GM18498 (cell line): Measurements from ENCODE around the gene IGHMBP2.
"Not testable (repeated sequence)": the region's sequence is repeated elsewhere in the genome, so short reads cannot be mapped to it uniquely, and the experiment has no call there.

ENCODE experiments used
- ATAC-seq: cut with Tn5 transposase; IDR thresholded peaks from one replicate; pipeline ENCODE4 v1.9.1; 2021; ENCODE audit warnings: mild to moderate bottlenecking, moderate library complexity; ENCODE audit not compliant: unreplicated experiment

Gene IGHMBP2

GRCh38 chr11:68903288-68904247 is at the start of gene IGHMBP2, which contains the start of gene MRPL21:
Gene IGHMBP2 (plus strand): TSS chr11:68903891. CDS start chr11:68903953, 62 bp downstream.
Gene MRPL21 (minus strand): TSS chr11:68903832. CDS start chr11:68903810, 22 bp downstream.
- ATAC-seq, result peak; percentile 88

- no peak for ATAC-seq
These were observed 49.3 kb upstream of the IGHMBP2 start for GRCh38 chr11:68854273-68854958.

GRCh38 chr11:68855205-68855981 is 48.3 kb upstream of the IGHMBP2 start:
- ATAC-seq, result no peak

GRCh38 chr11:68856425-68857030 is 47.2 kb upstream of the IGHMBP2 start:
- ATAC-seq, result not testable (repeated sequence)

GRCh38 chr11:68857037-68857586 is 46.6 kb upstream of the IGHMBP2 start:
- ATAC-seq, result no peak

- ATAC-seq, result no peak
These were observed 44.6 kb upstream of the IGHMBP2 start for GRCh38 chr11:68859123-68859522.

- ATAC-seq, result no peak
These were observed 41.3 kb upstream of the IGHMBP2 start for GRCh38 chr11:68862421-68862820.

- no peak for ATAC-seq
These were observed 40.0 kb upstream of the IGHMBP2 start for GRCh38 chr11:68863553-68864265.

- no peak for ATAC-seq
These were observed 38.5 kb upstream of the IGHMBP2 start for GRCh38 chr11:68865241-68865640.

- ATAC-seq, result no peak
These were observed 36.6 kb upstream of the IGHMBP2 start for GRCh38 chr11:68867066-68867465.

GRCh38 chr11:68868221-68868835 is 35.4 kb upstream of the IGHMBP2 start:
- no peak for ATAC-seq

- ATAC-seq, result no peak
These were observed 33.2 kb upstream of the IGHMBP2 start for GRCh38 chr11:68870470-68870869.

GRCh38 chr11:68872216-68873003 is 31.3 kb upstream of the IGHMBP2 start:
- ATAC-seq, result no peak

- no peak for ATAC-seq
These were observed 25.7 kb upstream of the IGHMBP2 start for GRCh38 chr11:68878022-68878421.

GRCh38 chr11:68880851-68881250 is 22.8 kb upstream of the IGHMBP2 start:
- no peak for ATAC-seq

- no peak for ATAC-seq
These were observed 22.4 kb upstream of the IGHMBP2 start for GRCh38 chr11:68881320-68881719.

- no peak for ATAC-seq
These were observed 21.3 kb upstream of the IGHMBP2 start for GRCh38 chr11:68882391-68882790.

- ATAC-seq, result not testable (repeated sequence)
These were observed 18.9 kb upstream of the IGHMBP2 start for GRCh38 chr11:68884827-68885226.
